ENCODE measurements around the gene EXOSC10. TPM values are rescaled to one million over a fixed set of nuclear protein-coding genes. Genes with fewer than 3 reads are reported as not detected.

EXOSC10 gene
- polyA plus RNA-seq, 1 of the 3 experiments (the other 2 are of a cell fraction): 62.5 TPM

DNA sequence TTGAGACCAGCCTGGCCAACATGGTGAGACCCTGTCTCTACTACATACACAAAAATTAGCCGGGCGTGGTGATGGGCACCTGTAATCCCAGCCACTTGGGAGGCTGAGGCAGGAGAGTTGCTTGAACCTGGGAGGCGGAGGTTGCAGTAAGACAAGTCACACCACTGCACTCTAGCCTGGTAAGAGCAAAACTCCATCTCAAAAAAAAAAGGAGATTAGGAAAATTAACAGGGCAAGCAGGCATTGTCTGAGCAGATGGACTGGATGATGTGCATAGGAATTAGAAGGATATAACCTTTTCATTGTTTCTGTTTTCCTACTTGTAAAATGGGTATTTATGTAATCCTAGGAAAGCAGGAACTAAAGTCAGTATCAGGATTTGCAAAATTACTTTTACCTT is 71.7 kb downstream of the EXOSC10 start:
- H3K36me3 ChIP-seq (replicated peaks in 1 of 2; ENCODE audit: control insufficient read depth in 1 of 2, insufficient read depth in 2 of 2, low read length in 1 of 2): peaks cover 45% of the 10 kb centered on the region in 2 experiments

DNA sequence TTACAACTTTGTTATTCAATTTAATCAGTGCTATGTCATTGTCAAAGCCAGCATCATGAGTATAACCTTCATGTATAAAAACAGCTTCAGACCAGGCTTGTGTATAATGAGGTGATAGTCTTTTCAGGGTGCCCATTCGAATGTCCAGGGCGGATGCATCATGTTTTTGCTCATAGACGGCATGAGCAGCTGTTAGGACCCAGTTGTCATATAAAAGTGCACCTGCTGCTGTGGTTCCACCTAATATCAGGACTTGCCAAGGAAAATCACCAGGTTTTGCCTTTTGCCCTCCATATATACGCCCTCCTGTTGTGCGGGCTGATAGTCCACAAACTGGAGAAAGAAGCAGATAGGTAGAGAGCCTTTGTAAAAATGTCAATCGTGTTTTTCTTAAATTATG is 72.4 kb downstream of the EXOSC10 start:
- no peaks in the 10 kb centered on the region for H3K79me2 ChIP-seq (ENCODE audit: insufficient read depth)
- H3K9ac ChIP-seq: no peak overlapping the region
- no peaks in the 10 kb centered on the region for H3K27me3 ChIP-seq (ENCODE audit: insufficient read depth)
- H3K27ac ChIP-seq (ENCODE audit: low read depth in 2 of 2, low read length in 1 of 2): no peak overlapping the region
- POLR2A ChIA-PET: no interaction called here
- H3K9me3 ChIP-seq: no peaks in the 10 kb centered on the region
- TF ChIP-seq, protein P1, sequence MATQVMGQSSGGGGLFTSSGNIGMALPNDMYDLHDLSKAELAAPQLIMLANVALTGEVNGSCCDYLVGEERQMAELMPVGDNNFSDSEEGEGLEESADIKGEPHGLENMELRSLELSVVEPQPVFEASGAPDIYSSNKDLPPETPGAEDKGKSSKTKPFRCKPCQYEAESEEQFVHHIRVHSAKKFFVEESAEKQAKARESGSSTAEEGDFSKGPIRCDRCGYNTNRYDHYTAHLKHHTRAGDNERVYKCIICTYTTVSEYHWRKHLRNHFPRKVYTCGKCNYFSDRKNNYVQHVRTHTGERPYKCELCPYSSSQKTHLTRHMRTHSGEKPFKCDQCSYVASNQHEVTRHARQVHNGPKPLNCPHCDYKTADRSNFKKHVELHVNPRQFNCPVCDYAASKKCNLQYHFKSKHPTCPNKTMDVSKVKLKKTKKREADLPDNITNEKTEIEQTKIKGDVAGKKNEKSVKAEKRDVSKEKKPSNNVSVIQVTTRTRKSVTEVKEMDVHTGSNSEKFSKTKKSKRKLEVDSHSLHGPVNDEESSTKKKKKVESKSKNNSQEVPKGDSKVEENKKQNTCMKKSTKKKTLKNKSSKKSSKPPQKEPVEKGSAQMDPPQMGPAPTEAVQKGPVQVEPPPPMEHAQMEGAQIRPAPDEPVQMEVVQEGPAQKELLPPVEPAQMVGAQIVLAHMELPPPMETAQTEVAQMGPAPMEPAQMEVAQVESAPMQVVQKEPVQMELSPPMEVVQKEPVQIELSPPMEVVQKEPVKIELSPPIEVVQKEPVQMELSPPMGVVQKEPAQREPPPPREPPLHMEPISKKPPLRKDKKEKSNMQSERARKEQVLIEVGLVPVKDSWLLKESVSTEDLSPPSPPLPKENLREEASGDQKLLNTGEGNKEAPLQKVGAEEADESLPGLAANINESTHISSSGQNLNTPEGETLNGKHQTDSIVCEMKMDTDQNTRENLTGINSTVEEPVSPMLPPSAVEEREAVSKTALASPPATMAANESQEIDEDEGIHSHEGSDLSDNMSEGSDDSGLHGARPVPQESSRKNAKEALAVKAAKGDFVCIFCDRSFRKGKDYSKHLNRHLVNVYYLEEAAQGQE (IDR thresholded peaks at IDR 0.05; ENCODE audit: low read depth, low read length): no peak
- TF ChIP-seq, protein P2, sequence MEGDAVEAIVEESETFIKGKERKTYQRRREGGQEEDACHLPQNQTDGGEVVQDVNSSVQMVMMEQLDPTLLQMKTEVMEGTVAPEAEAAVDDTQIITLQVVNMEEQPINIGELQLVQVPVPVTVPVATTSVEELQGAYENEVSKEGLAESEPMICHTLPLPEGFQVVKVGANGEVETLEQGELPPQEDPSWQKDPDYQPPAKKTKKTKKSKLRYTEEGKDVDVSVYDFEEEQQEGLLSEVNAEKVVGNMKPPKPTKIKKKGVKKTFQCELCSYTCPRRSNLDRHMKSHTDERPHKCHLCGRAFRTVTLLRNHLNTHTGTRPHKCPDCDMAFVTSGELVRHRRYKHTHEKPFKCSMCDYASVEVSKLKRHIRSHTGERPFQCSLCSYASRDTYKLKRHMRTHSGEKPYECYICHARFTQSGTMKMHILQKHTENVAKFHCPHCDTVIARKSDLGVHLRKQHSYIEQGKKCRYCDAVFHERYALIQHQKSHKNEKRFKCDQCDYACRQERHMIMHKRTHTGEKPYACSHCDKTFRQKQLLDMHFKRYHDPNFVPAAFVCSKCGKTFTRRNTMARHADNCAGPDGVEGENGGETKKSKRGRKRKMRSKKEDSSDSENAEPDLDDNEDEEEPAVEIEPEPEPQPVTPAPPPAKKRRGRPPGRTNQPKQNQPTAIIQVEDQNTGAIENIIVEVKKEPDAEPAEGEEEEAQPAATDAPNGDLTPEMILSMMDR (IDR thresholded peaks at IDR 0.05): no peak
- CTCF ChIA-PET: interaction anchor here (1.8 kb wide), 1 partner anchor 10 kb away, joined by 24 read pairs; no protein-coding TSS in a partner anchor
- no peak overlapping the region for H3K4me2 ChIP-seq
- peaks cover 49 to 52% of the 10 kb centered on the region in 2 experiments for H3K36me3 ChIP-seq (replicated peaks in 1 of 2; ENCODE audit: control insufficient read depth in 1 of 2, insufficient read depth in 2 of 2, low read length in 1 of 2)
- DNase-seq: no peak
- no peaks in the 10 kb centered on the region for H3K4me1 ChIP-seq (ENCODE audit: control insufficient read depth in 1 of 2, insufficient read depth in 2 of 2, low read depth in 1 of 2, low read length in 1 of 2)
- H3K4me3 ChIP-seq (ENCODE audit: low read depth in 2 of 2, low read length in 1 of 2): no peak overlapping the region
- peaks cover 22% of the 10 kb centered on the region for H3F3A ChIP-seq (replicated peaks; ENCODE audit: insufficient read depth)
- no peak overlapping the region for H2AFZ ChIP-seq (ENCODE audit: low read depth)
- WGBS (ENCODE audit: low lambda C conversion rate): 86% methylated on average over 6 of the region's 6 CpGs
- peaks cover 12% of the 10 kb centered on the region; the same call in 1 of the 2 replicates for H4K20me1 ChIP-seq (ENCODE audit: insufficient read depth)
- no peaks in the 10 kb centered on the region for H3K9me2 ChIP-seq

More for the DNA sequence above, 71.7 kb downstream of the EXOSC10 start:
- Histone ChIP-seq H4K20me1 (ENCODE audit: insufficient read depth) (peaks cover 12% of the 10 kb centered on the region; the same call in 1 of the 2 replicates), H3K27me3 (ENCODE audit: insufficient read depth) (no peaks in the 10 kb centered on the region), H2AFZ (ENCODE audit: low read depth) (no peak overlapping the region), H3K9me2 (no peaks in the 10 kb centered on the region), H3K9ac (no peak overlapping the region), H3K4me2 (no peak overlapping the region), H3K4me1 (ENCODE audit: control insufficient read depth in 1 of 2, insufficient read depth in 2 of 2, low read depth in 1 of 2, low read length in 1 of 2) (no peaks in the 10 kb centered on the region), H3K27ac (ENCODE audit: low read depth in 2 of 2, low read length in 1 of 2) (no peak overlapping the region), H3K79me2 (ENCODE audit: insufficient read depth) (no peaks in the 10 kb centered on the region), H3F3A (replicated peaks; ENCODE audit: insufficient read depth) (peaks cover 22% of the 10 kb centered on the region), H3K9me3 (no peaks in the 10 kb centered on the region), H3K4me3 (ENCODE audit: low read depth in 2 of 2, low read length in 1 of 2) (no peak overlapping the region)
- TF ChIP-seq, protein P2 (IDR thresholded peaks at IDR 0.05): no peak
- TF ChIP-seq NRF1 (IDR thresholded peaks at IDR 0.05; ENCODE audit: low read depth, low read length): no peak
- no peak for TF ChIP-seq RAD21 (IDR thresholded peaks at IDR 0.05; ENCODE audit: low read length)
- TF ChIP-seq, protein P3, sequence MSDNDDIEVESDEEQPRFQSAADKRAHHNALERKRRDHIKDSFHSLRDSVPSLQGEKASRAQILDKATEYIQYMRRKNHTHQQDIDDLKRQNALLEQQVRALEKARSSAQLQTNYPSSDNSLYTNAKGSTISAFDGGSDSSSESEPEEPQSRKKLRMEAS (IDR thresholded peaks at IDR 0.05; ENCODE audit: low read depth): no peak
- no peak for TF ChIP-seq POLR2AphosphoS5 (IDR thresholded peaks at IDR 0.05; ENCODE audit: low read depth, low read length)
- TF ChIP-seq NFIC (IDR thresholded peaks at IDR 0.05; ENCODE audit: borderline replicate concordance): no peak
- no peak for TF ChIP-seq TCF12 (IDR thresholded peaks at IDR 0.05)
- no peak for DNase-seq
- WGBS (ENCODE audit: low lambda C conversion rate): 100% methylated on average over 3 of the region's 3 CpGs
- CTCF ChIA-PET: interaction anchor here (1.8 kb wide), 1 partner anchor 10 kb away, joined by 24 read pairs; no protein-coding TSS in a partner anchor
- POLR2A ChIA-PET: no interaction called here
